WTC11 (cell line): Measurements from ENCODE around the gene MPST. TPM values are rescaled to one million over a fixed set of nuclear protein-coding genes. Genes with fewer than 3 reads are reported as not detected.

Experiments
- ATAC-seq: fragments of 200-7000 bp; cut with Tn5 transposase; 2 replicates; pipeline ENCODE4 v1.10.0; 2021; ENCODE audit warnings: mild to moderate bottlenecking, moderate library complexity
- CTCF ChIA-PET: fragments of 300-600 bp; sonication (Branson Sonifier 250); formaldehyde crosslinking; loops from one replicate; lab custom pipeline; 2021; ENCODE audit warnings: antibody characterized with exemption; lab: Charles Lee
- POLR2A ChIA-PET: fragments of 350-600 bp; sonication (Branson Sonifier 250); formaldehyde crosslinking; loops from one replicate; lab custom pipeline; 2021; ENCODE audit warnings: antibody characterized with exemption; lab: Charles Lee
- DNase-seq: peaks from one replicate; pipeline ENCODE4 v3.0.0; 2021; ENCODE audit warnings: low spot score
- H3K27ac Mint-ChIP-seq: 2 replicates; pipeline ENCODE4 v1.8.0; 2021; ENCODE audit warnings: mixed read lengths
- H3K27me3 Mint-ChIP-seq: 2 replicates; pipeline ENCODE4 v1.8.0; 2021; ENCODE audit warnings: low read depth, mild to moderate bottlenecking, moderate library complexity, mixed read lengths
- H3K36me3 Mint-ChIP-seq: 2 replicates; pipeline ENCODE4 v1.8.0; 2021; ENCODE audit warnings: mixed read lengths
- H3K4me1 Mint-ChIP-seq: 2 replicates; pipeline ENCODE4 v1.8.0; 2022; ENCODE audit warnings: mixed read lengths
- H3K4me3 Mint-ChIP-seq: 2 replicates; pipeline ENCODE4 v1.8.0; 2021; ENCODE audit warnings: mild to moderate bottlenecking, moderate library complexity, mixed read lengths
- H3K9me3 Mint-ChIP-seq: 2 replicates; pipeline ENCODE4 v1.8.0; 2021; ENCODE audit warnings: mixed read lengths
- ATF1 ChIP-seq: sonication (generic); formaldehyde crosslinking; IDR thresholded peaks from 2 replicates; pipeline ENCODE4 v1.8.1; 2023; ENCODE audit warnings: mild to moderate bottlenecking, moderate library complexity, missing genetic modification reagents
- ETV6 ChIP-seq: sonication (generic); formaldehyde crosslinking; IDR thresholded peaks from 2 replicates; pipeline ENCODE4 v1.8.1; 2022; ENCODE audit warnings: mild to moderate bottlenecking, missing genetic modification reagents
- FOXK1 ChIP-seq: sonication (generic); formaldehyde crosslinking; IDR thresholded peaks from 2 replicates; pipeline ENCODE4 v1.8.0; 2022; ENCODE audit warnings: mild to moderate bottlenecking, moderate library complexity, missing genetic modification reagents
- FOXP1 ChIP-seq: sonication (generic); formaldehyde crosslinking; IDR thresholded peaks from 2 replicates; pipeline ENCODE4 v1.8.0; 2022; ENCODE audit warnings: missing genetic modification reagents, mild to moderate bottlenecking, moderate library complexity, borderline replicate concordance
- GABPB1 ChIP-seq: sonication (generic); formaldehyde crosslinking; IDR thresholded peaks from 2 replicates; pipeline ENCODE4 v1.8.1; 2023; ENCODE audit warnings: mild to moderate bottlenecking, missing genetic modification reagents
- IRF2 ChIP-seq: sonication (generic); formaldehyde crosslinking; IDR thresholded peaks from 2 replicates; pipeline ENCODE4 v1.8.0; 2022; ENCODE audit warnings: low read depth, missing genetic modification reagents, borderline replicate concordance
- SOX15 ChIP-seq: fragments of 250-450 bp; sonication (Bioruptor Pico); IDR thresholded peaks from 2 replicates; pipeline ENCODE4 v1.9.0; 2021; ENCODE audit warnings: mild to moderate bottlenecking
- SP1 ChIP-seq: sonication (generic); formaldehyde crosslinking; conservative IDR thresholded peaks from 2 replicates; pipeline ENCODE4 v1.8.1; 2022; ENCODE audit warnings: missing genetic modification reagents
- ZNF138 ChIP-seq: sonication (generic); formaldehyde crosslinking; conservative IDR thresholded peaks from 2 replicates; pipeline ENCODE4 v1.8.1; 2022; ENCODE audit warnings: mild to moderate bottlenecking, moderate library complexity, missing genetic modification reagents
- ZNF219 ChIP-seq: sonication (generic); formaldehyde crosslinking; IDR thresholded peaks from 2 replicates; pipeline ENCODE4 v1.8.0; 2023; ENCODE audit warnings: missing genetic modification reagents, mild to moderate bottlenecking, borderline replicate concordance
- ZNF416 ChIP-seq: fragments of 250-450 bp; sonication (Bioruptor Pico); IDR thresholded peaks from 2 replicates; pipeline ENCODE4 v1.9.0; 2021; ENCODE audit warnings: mild to moderate bottlenecking, inconsistent platforms
- ZNF423 ChIP-seq: fragments of 250-450 bp; sonication (Bioruptor Pico); IDR thresholded peaks from 2 replicates; pipeline ENCODE4 v2.1.2; 2022; ENCODE audit warnings: mild to moderate bottlenecking, moderate library complexity
- total RNA-seq: library from RNA; stranded (reverse); gene quantifications from 3 replicates; pipeline ENCODE4 v1.2.3, GENCODE V29; 2021
- TF ChIP-seq, protein P1 (sequence below): sonication (generic); formaldehyde crosslinking; IDR thresholded peaks from 2 replicates; pipeline ENCODE4 v1.8.0; 2022; ENCODE audit warnings: mild to moderate bottlenecking, missing genetic modification reagents
- TF ChIP-seq, protein P2 (sequence below): sonication (generic); formaldehyde crosslinking; conservative IDR thresholded peaks from 2 replicates; pipeline ENCODE4 v1.8.1; 2022; ENCODE audit warnings: mild to moderate bottlenecking, missing genetic modification reagents
- TF ChIP-seq, protein P3 (sequence below): fragments of 200-600 bp; IDR thresholded peaks from 2 replicates; pipeline ENCODE4 v1.8.0; 2022; ENCODE audit warnings: antibody characterized with exemption
- TF ChIP-seq, protein P4 (sequence below): sonication (generic); formaldehyde crosslinking; IDR thresholded peaks from 2 replicates; pipeline ENCODE4 v1.8.0; 2022; ENCODE audit warnings: missing genetic modification reagents
- TF ChIP-seq, protein P5 (sequence below): fragments of 250-450 bp; sonication (Bioruptor Pico); IDR thresholded peaks from 2 replicates; pipeline ENCODE4 v1.8.0; 2021; ENCODE audit warnings: mild to moderate bottlenecking
- TF ChIP-seq, protein P6 (sequence below): sonication (generic); formaldehyde crosslinking; IDR thresholded peaks from 2 replicates; pipeline ENCODE4 v1.8.1; 2022; ENCODE audit warnings: low read depth, mild to moderate bottlenecking, moderate library complexity, missing genetic modification reagents, borderline replicate concordance

The MPST gene
- total RNA-seq, 1 experiment from 2014 or later: 86.6 TPM

DNA sequence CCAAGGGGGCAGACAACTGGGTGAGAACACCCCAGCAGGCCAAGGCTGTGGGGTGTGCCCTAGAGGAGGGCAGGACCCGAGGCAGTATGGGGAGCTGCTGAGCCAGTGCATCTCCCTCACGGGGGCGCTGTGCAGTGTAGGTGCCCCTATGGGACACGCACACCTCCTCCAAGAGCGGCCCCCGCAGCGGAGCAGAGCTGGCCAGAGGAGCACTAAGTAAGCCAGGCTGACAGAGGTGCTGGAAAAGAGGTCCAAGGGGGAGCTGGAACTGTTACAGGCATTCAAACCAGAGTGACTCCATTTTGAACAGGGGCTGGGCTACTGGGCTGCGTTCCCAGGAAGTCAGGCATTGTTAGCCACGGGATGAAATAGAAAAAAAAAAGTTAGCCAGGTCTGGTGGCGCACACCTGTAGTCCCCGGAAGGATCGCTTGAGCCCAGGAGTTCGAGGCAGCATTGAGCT lies 42.1 kb upstream of the MPST start (continued):
- TF ChIP-seq FOXP1 (CRISPR knock-in tag): 0 out of 2 replicates have a peak, but pooled peaks have one; percentile 55
- 0 out of 2 replicates have a peak, but pooled peaks have one; percentile 33 for TF ChIP-seq FOXK1 (CRISPR knock-in tag)
- TF ChIP-seq, protein P1, sequence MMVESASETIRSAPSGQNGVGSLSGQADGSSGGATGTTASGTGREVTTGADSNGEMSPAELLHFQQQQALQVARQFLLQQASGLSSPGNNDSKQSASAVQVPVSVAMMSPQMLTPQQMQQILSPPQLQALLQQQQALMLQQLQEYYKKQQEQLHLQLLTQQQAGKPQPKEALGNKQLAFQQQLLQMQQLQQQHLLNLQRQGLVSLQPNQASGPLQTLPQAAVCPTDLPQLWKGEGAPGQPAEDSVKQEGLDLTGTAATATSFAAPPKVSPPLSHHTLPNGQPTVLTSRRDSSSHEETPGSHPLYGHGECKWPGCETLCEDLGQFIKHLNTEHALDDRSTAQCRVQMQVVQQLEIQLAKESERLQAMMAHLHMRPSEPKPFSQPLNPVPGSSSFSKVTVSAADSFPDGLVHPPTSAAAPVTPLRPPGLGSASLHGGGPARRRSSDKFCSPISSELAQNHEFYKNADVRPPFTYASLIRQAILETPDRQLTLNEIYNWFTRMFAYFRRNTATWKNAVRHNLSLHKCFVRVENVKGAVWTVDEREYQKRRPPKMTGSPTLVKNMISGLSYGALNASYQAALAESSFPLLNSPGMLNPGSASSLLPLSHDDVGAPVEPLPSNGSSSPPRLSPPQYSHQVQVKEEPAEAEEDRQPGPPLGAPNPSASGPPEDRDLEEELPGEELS (CRISPR knock-in tag): 0 out of 2 replicates have a peak, but pooled peaks have one; percentile 53
- TF ChIP-seq ZNF138: no peak
- no peak for TF ChIP-seq SOX15 (CRISPR knock-in tag)
- peak; percentile 38; the same call in 1 of the 2 replicates for TF ChIP-seq SP1

DNA sequence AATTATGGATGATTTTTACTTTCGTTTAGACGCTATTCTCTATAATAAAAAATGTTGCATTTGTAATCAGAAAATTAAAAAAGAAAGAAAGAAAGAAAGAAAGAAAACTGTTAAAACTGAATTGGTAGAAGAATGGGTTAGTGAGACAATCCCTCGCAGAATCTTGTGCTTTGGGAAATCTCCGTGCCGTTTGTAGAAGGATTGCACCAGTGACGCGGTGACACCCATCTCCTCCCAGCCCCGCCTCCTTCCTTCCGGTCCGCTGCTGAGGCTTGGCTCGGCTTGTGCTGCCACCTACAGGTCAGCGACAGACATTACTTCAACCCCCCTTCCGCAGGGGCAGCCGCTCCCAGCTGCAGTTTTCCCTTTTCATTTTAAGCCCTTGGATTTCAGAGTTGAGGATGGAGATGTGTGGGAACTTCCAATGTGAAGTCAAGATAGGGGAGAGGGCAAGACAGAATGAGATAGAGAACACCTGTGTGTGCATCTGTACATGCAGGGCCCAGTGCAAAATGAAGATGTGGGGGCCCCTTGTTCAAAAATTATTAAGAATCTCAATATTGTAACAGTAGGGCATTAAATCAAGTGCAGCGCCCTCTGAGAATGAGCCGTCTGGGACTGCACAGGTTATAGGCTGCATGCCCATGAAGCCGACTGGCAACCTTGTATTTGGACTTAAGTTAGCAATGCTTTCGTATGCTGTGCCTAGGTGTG lies 41.4 kb upstream of the MPST start:
- no peaks in the 10 kb centered on the region for H3K36me3 Mint-ChIP-seq
- DNase-seq: peak; percentile 91
- H3K4me1 Mint-ChIP-seq: peaks cover 13% of the 10 kb centered on the region
- H3K9me3 Mint-ChIP-seq: no peaks in the 10 kb centered on the region
- peak; percentile 65 for ATAC-seq
- no peak overlapping the region for H3K27ac Mint-ChIP-seq
- CTCF ChIA-PET: interaction anchor here (0.5 to 3.4 kb wide), 93 partner anchors 9 to 509 kb away, joined by 3 to 66 read pairs (median 5); partner anchors contain the start of genes CACNG2, IFT27, IL2RB and KCTD17
- TF ChIP-seq, protein P2, sequence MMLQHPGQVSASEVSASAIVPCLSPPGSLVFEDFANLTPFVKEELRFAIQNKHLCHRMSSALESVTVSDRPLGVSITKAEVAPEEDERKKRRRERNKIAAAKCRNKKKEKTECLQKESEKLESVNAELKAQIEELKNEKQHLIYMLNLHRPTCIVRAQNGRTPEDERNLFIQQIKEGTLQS (CRISPR knock-in tag): no peak
- TF ChIP-seq GABPB1 (peak; percentile 67; the same call in 1 of the 2 replicates), SP1 (peak; percentile 59; the same call in 1 of the 2 replicates)
- TF ChIP-seq, protein P3, sequence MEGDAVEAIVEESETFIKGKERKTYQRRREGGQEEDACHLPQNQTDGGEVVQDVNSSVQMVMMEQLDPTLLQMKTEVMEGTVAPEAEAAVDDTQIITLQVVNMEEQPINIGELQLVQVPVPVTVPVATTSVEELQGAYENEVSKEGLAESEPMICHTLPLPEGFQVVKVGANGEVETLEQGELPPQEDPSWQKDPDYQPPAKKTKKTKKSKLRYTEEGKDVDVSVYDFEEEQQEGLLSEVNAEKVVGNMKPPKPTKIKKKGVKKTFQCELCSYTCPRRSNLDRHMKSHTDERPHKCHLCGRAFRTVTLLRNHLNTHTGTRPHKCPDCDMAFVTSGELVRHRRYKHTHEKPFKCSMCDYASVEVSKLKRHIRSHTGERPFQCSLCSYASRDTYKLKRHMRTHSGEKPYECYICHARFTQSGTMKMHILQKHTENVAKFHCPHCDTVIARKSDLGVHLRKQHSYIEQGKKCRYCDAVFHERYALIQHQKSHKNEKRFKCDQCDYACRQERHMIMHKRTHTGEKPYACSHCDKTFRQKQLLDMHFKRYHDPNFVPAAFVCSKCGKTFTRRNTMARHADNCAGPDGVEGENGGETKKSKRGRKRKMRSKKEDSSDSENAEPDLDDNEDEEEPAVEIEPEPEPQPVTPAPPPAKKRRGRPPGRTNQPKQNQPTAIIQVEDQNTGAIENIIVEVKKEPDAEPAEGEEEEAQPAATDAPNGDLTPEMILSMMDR: peak; percentile 90
- TF ChIP-seq, protein P4, sequence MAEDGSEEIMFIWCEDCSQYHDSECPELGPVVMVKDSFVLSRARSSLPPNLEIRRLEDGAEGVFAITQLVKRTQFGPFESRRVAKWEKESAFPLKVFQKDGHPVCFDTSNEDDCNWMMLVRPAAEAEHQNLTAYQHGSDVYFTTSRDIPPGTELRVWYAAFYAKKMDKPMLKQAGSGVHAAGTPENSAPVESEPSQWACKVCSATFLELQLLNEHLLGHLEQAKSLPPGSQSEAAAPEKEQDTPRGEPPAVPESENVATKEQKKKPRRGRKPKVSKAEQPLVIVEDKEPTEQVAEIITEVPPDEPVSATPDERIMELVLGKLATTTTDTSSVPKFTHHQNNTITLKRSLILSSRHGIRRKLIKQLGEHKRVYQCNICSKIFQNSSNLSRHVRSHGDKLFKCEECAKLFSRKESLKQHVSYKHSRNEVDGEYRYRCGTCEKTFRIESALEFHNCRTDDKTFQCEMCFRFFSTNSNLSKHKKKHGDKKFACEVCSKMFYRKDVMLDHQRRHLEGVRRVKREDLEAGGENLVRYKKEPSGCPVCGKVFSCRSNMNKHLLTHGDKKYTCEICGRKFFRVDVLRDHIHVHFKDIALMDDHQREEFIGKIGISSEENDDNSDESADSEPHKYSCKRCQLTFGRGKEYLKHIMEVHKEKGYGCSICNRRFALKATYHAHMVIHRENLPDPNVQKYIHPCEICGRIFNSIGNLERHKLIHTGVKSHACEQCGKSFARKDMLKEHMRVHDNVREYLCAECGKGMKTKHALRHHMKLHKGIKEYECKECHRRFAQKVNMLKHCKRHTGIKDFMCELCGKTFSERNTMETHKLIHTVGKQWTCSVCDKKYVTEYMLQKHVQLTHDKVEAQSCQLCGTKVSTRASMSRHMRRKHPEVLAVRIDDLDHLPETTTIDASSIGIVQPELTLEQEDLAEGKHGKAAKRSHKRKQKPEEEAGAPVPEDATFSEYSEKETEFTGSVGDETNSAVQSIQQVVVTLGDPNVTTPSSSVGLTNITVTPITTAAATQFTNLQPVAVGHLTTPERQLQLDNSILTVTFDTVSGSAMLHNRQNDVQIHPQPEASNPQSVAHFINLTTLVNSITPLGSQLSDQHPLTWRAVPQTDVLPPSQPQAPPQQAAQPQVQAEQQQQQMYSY (CRISPR knock-in tag): no peak
- H3K4me3 Mint-ChIP-seq: peak overlapping the region; percentile 77
- POLR2A ChIA-PET: interaction anchor here (0.6 to 1.7 kb wide), 2 partner anchors 122 to 429 kb away, joined by 3 to 4 read pairs; no protein-coding TSS in a partner anchor
- peaks cover 15% of the 10 kb centered on the region for H3K27me3 Mint-ChIP-seq

DNA sequence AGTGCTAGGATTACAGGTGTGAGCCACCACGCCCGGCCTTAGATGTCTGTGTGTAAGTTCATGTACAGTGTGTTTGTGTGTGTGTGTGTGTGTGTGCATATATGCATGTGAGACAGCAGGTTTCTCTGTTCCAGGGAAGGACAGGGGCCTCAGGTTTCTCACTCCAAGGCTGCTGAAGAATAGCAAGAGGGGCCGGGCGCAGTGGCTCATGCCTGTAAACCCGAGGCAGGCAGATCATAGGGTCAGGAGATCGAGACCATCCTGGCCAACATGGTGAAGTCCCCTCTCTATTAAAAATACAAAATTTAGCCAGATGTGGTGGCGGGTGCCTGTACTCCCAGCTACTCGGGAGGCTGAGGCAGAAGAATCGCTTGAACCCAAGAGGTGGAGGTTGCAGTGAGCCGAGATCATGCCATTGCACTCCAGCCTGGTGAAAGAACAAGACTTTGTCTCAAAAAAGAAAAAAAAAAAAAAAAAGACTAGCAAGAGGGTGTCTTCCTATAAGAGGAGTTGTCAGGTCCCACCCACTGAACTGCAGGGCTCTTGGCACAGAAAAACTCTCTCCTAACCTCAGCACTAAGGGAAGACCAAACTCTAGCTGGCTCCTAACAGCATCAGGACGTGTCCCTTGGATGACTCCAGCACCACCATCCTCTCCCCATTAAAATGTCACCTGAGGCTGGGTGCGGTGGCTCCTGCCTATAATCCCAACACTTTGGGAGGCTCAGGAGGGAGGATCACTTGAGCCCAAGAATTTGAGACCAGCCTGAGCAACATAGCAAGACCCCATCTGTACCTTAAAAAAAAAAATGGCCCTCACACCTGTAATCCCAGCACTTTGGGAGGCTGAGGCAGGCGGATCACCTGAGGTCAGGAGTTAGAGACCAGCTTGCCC lies 40.3 kb upstream of the MPST start:
- ChIA-PET CTCF (interaction anchor here (0.7 to 5.0 kb wide), 6 partner anchors 7 to 222 kb away, joined by 3 to 26 read pairs (median 13); no protein-coding TSS in a partner anchor), POLR2A (no interaction called here)
- no peak for ATAC-seq
- H3K4me3 Mint-ChIP-seq: no peak overlapping the region
- peaks cover 13% of the 10 kb centered on the region for H3K4me1 Mint-ChIP-seq
- H3K27me3 Mint-ChIP-seq: peaks cover 15% of the 10 kb centered on the region
- H3K36me3 Mint-ChIP-seq: no peaks in the 10 kb centered on the region
- H3K27ac Mint-ChIP-seq: no peak overlapping the region
- DNase-seq: no peak
- no peaks in the 10 kb centered on the region for H3K9me3 Mint-ChIP-seq
- TF ChIP-seq ATF1 (CRISPR knock-in tag): no peak
- TF ChIP-seq, protein P5, sequence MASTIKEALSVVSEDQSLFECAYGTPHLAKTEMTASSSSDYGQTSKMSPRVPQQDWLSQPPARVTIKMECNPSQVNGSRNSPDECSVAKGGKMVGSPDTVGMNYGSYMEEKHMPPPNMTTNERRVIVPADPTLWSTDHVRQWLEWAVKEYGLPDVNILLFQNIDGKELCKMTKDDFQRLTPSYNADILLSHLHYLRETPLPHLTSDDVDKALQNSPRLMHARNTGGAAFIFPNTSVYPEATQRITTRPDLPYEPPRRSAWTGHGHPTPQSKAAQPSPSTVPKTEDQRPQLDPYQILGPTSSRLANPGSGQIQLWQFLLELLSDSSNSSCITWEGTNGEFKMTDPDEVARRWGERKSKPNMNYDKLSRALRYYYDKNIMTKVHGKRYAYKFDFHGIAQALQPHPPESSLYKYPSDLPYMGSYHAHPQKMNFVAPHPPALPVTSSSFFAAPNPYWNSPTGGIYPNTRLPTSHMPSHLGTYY: no peak
- no peak for TF ChIP-seq ETV6
- TF ChIP-seq, protein P6, sequence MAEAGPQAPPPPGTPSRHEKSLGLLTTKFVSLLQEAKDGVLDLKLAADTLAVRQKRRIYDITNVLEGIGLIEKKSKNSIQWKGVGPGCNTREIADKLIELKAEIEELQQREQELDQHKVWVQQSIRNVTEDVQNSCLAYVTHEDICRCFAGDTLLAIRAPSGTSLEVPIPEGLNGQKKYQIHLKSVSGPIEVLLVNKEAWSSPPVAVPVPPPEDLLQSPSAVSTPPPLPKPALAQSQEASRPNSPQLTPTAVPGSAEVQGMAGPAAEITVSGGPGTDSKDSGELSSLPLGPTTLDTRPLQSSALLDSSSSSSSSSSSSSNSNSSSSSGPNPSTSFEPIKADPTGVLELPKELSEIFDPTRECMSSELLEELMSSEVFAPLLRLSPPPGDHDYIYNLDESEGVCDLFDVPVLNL (CRISPR knock-in tag): no peak
- no peak for TF ChIP-seq ZNF219 (CRISPR knock-in tag)
- no peak for TF ChIP-seq IRF2
- TF ChIP-seq ZNF416 (CRISPR knock-in tag): no peak
- TF ChIP-seq ZNF423 (CRISPR knock-in tag): no peak
